GM18868 (cell line): ENCODE measurements around the gene CFAP210.
"Not testable (repeated sequence)": the region's sequence is repeated elsewhere in the genome, so short reads cannot be mapped to it uniquely, and the experiment has no call there.

Experiments
- ATAC-seq: cut with Tn5 transposase; IDR thresholded peaks from one replicate; pipeline ENCODE4 v1.9.1; 2021; ENCODE audit warnings: mild to moderate bottlenecking, moderate library complexity; ENCODE audit not compliant: unreplicated experiment

The CFAP210 gene

DNA sequence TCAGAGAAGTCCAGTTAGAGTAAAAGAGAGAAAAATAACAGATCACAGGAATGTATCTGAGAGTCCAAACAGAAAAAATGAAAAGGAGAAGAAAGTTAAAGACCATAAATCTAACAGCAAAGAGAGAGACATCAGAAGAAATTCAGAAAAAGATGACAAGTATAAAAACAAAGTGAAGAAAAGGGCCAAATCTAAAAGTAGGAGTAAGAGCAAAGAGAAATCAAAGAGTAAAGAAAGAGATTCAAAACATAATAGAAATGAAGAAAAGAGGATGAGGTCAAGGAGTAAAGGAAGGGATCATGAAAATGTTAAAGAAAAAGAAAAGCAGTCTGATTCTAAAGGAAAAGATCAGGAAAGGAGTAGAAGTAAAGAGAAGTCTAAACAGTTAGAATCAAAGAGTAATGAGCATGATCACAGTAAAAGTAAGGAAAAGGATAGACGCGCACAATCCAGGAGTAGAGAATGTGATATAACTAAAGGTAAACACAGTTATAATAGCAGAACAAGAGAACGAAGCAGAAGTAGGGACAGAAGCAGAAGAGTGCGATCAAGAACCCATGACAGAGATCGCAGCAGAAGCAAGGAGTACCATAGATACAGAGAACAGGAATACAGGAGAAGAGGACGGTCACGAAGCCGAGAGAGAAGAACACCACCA, 57.6 kb downstream of the CFAP210 start:
- no peak for ATAC-seq

DNA sequence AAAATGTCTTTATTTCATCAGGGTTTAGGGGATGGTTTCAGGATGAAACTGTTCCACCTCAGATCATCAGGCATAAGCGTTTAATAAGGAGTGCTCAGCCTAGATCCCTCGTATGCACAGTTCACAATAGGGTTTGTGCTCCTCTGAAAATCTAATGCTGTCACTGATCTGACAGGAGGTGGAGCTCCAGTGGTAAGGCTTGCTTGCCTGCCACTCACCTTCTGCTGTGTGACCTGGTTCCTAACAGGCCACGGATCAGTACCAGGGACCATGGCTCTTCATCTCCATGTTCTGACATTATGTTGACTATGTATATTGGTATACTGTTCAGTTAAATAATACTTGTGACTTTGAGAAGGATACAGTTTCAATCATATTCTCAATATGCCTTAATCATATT, 68.4 kb downstream of the CFAP210 start:
- ATAC-seq = no peak

DNA sequence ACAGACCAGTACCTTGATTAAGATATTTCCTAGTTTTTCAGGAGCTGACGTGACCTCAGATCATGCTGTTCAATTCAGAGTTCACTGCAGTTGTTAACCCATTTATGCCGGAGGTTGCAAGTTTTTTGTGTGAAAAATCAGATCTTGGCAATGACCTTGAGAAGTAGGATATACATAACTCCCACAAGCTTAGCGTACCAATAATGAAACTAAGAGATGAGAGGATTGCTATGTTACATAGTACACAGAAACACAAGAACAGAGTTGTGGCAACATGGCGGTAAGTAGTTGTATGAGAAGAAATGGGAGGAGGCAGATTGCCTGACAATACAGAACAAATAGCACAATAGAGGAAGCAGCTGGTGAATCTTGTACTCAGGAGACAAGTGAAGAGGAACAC, 71.0 kb downstream of the CFAP210 start:
- no peak for ATAC-seq

DNA sequence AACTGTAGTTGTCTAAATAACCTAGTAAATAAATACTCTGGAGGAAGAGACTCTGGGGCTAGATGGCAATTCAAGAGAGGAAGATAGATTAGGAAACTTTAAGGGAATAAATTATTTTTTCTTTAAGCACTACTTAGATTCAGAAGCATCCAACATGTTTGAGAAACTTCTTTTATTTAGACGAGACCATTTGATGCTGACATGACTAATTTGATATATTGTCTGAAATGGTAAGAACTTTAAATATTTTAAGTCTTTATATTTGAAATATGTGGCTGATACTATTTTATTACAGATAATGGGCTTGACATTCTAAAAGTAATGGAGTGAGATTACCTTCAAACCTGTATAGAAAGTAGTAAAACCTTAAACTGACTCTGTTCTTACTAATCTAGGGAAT, 73.7 kb downstream of the CFAP210 start:
- no peak for ATAC-seq

DNA sequence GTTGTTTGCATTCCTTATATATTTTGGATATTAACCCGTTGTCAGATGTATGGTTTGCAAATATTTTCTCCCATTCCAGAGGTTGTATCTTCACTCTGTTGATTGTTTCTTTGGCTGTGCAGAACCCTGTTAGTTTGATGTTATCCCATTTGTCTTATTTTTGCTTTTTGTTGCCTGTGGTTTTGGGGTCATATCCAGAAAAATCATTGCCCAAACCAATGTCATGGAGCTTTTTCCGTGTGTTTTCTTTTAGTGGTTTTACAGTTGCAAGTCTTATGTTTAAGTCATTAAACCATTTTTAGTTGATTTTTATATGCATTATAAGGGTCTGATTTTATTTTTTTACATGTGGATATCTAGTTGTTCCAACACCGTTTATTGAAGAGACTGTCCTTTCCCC, 74.3 kb downstream of the CFAP210 start:
- ATAC-seq = no peak

DNA sequence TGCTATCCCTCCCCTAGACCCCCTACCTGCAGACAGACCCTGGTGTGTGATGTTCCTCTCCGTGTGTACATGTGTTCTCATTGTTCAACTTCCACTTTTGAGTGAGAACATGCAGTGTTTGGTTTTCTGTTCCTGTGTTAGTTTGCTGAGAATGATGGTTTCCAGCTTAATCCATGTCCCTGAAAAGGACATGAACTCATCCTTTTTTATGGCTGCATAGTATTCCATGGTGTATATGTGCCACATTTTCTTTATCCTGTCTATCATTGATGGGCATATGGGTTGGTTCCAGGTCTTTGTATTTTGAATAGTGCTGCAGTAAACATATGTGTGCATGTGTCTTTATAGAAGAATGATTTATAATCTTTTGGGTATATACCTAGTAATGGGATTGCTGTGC, 78.2 kb downstream of the CFAP210 start:
- ATAC-seq = not testable (repeated sequence)

DNA sequence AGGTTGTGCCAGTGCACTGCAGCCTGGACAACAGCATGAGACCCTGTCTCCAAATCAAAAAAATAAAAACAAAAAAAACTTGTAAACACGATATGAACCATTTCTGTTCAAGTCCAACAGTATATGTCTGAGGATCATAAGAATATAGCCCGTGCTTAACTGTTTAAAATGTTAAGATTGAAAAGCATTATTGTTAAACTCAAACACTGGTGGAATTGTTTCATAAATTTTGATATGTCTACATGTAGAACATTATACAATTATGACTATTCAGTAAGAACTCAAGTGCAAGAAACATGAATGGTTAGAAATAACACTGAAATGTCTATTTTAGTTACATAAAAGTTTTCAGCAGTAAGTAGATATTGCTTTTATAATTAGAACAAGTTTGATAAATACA, 80.3 kb downstream of the CFAP210 start:
- ATAC-seq = no peak

DNA sequence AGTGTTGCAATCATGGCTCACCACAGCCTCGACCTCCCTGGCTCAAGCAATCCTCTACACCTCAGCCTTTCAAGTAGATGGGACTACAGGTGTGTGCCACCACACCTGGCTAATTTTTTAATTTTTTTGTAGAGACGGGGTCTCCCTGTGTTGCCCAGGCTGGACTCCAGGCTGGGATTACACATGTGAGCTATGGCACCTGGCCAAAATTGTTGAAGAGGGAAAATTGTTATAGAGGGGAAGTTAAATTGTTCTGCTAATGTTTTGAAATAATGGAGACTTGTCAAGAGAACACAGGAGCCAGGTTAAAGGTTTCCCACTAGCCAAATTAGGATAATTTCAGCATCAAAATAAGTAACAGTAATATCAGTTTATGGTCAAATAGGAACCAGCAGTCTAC, 84.9 kb downstream of the CFAP210 start:
- no peak for ATAC-seq

DNA sequence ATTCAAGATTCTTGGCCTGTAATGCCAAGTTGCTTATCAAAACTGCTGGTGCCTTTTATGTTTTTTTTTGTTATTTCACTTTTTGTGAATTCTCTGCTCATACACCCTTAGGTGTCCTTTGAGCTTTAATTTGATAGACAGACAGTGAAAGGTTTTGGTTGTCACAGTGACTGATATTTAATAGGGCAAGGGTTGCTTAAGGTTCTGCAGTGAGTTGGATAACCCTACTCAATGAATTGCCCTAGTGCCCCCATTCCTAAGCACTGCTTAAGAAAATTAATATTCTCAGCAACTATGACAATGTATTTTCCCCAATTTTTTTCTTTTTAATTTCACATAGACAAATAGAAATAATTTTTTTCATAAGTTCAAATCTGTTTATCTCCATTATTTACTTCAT, 94.6 kb downstream of the CFAP210 start:
- ATAC-seq = no peak

DNA sequence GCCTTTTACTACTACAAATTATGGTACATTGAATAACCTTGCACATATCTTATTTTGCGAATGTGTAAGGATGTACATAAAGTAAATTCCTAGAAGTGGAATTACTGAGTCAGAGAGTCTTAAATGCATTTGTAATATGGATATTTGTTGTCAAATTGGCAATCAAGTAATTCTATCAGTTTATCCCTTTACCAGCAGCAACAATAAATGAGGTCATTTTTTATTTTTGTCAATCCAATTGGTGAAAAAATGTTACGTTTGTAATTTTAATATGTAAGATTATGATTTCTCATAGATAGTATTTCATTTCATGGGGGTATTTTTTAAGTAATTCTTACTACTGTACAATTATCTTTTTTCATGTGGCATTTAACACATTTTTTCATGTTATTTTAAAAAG, 95.2 kb downstream of the CFAP210 start:
- ATAC-seq = no peak

DNA sequence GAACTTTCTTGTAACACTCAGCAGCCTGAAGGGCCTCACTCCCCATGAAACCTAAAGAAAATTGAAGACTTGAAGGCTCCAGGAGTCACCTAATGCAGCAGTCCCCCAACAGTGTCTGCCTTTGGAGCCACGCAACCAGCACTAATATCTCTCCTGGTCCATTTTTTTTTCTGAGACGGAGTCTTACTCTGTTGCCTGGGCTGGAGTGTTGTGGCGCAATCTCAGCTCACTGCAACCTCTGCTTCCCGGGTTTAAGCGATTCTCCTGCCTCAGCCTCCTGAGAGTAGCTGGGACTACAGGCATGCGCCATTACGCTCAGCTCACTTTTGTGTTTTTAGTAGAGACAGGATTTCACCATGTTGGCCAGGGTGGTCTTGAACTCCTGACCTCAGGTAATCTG, 97.7 kb downstream of the CFAP210 start:
- ATAC-seq = not testable (repeated sequence)
